ENCODE data around the gene PNPLA7.

PNPLA7 gene

DNA sequence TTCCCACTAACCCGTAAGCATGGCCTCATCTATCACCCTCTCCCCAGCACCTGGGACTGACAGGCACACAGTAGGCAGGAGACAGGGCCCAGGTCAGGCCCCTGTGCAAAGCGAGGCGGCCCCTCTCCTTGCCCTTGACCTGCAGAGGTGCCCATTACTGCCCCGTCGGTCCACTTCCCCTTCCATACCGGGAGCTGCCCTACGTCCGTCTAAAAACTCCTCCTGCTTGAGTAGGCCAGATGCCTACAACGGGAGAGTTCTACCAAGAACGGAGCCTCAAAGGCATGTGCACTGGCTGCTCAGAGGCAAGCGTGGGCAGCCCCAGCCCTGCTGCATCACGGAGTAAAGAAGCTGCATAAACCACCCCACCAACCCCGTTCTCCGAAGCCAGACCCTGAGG is 33.1 kb upstream of the PNPLA7 start:
- ChIA-PET CTCF (no interaction called here), POLR2A (no interaction called here)
- no peak for DNase-seq (ENCODE audit: extremely low spot score)
- TF ChIP-seq ARNT (IDR thresholded peaks at IDR 0.05) (no peak), HDGF (IDR thresholded peaks at IDR 0.05; ENCODE audit: borderline replicate concordance) (no peak), LEF1 (IDR thresholded peaks at IDR 0.05; ENCODE audit: borderline replicate concordance) (no peak), SUZ12 (IDR thresholded peaks at IDR 0.05) (no peak), NFRKB (IDR thresholded peaks at IDR 0.05) (no peak), L3MBTL2 (conservative IDR thresholded peaks at IDR 0.05) (no peak), CTBP1 (IDR thresholded peaks at IDR 0.05; ENCODE audit: borderline replicate concordance) (no peak), FOXA1 (IDR thresholded peaks at IDR 0.05) (no peak), SP1 (IDR thresholded peaks at IDR 0.05) (no peak), ELF4 (IDR thresholded peaks at IDR 0.05) (no peak), TARDBP (IDR thresholded peaks at IDR 0.05) (no peak), BHLHE40 (IDR thresholded peaks at IDR 0.05; ENCODE audit: borderline replicate concordance) (no peak), FOXK2 (IDR thresholded peaks at IDR 0.05) (no peak), FOXM1 (IDR thresholded peaks at IDR 0.05; ENCODE audit: borderline replicate concordance) (no peak), ZNF384 (IDR thresholded peaks at IDR 0.05) (no peak)
- TF ChIP-seq, protein P1, sequence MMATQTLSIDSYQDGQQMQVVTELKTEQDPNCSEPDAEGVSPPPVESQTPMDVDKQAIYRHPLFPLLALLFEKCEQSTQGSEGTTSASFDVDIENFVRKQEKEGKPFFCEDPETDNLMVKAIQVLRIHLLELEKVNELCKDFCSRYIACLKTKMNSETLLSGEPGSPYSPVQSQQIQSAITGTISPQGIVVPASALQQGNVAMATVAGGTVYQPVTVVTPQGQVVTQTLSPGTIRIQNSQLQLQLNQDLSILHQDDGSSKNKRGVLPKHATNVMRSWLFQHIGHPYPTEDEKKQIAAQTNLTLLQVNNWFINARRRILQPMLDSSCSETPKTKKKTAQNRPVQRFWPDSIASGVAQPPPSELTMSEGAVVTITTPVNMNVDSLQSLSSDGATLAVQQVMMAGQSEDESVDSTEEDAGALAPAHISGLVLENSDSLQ (IDR thresholded peaks at IDR 0.05) = no peak

DNA sequence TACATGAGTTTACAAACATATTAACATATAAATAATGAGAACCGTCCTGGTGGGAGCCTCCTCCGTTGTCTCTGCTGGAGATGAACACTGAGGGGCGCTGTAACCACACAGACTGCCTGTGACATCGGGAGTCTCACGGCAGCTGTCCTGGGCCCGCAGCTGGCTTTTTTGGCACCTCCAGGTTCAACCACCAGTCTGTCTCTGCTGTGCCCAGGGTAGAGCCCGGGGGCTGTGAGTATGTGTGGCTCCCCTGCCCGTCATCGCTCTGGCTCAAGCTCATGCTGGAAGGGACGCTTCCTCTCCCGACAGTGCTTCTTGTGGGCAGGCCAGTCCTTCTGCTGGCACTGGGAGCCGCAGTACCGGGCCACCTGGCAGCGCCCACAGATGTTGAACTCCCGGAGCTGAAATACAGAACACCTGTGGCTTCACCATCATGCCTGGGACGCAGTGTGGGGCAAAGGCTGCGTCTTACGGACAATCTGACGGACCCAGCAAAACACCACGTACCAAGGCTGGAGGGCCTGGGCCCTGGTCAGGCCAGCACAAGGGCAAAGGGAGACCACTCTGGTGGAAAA is 32.2 kb upstream of the PNPLA7 start:
- no peak for TF ChIP-seq NFRKB (IDR thresholded peaks at IDR 0.05)
- no peak for TF ChIP-seq TARDBP (IDR thresholded peaks at IDR 0.05)
- no peak for TF ChIP-seq SUZ12 (IDR thresholded peaks at IDR 0.05)
- no peak for TF ChIP-seq CTBP1 (IDR thresholded peaks at IDR 0.05; ENCODE audit: borderline replicate concordance)
- TF ChIP-seq FOXM1 (IDR thresholded peaks at IDR 0.05; ENCODE audit: borderline replicate concordance) = no peak
- no peak for TF ChIP-seq FOXA1 (IDR thresholded peaks at IDR 0.05)
- TF ChIP-seq SP1 (IDR thresholded peaks at IDR 0.05) = no peak
- TF ChIP-seq, protein P1 (IDR thresholded peaks at IDR 0.05) = no peak
- TF ChIP-seq ELF4 (IDR thresholded peaks at IDR 0.05) = no peak
- no peak for TF ChIP-seq ARNT (IDR thresholded peaks at IDR 0.05)
- TF ChIP-seq HDGF (IDR thresholded peaks at IDR 0.05; ENCODE audit: borderline replicate concordance) = no peak
- no peak for TF ChIP-seq BHLHE40 (IDR thresholded peaks at IDR 0.05; ENCODE audit: borderline replicate concordance)
- no peak for TF ChIP-seq ZNF384 (IDR thresholded peaks at IDR 0.05)
- no peak for TF ChIP-seq L3MBTL2 (conservative IDR thresholded peaks at IDR 0.05)
- CTCF ChIA-PET = interaction anchor here (0.7 kb wide), 1 partner anchor 29 kb away, joined by 3 read pairs; no protein-coding TSS in a partner anchor
- POLR2A ChIA-PET = interaction anchor here (1.2 to 2.4 kb wide), 3 partner anchors 9 to 36 kb away, joined by 5 to 15 read pairs (median 6); partner anchors contain the start of genes EHMT1 and ZMYND19
- DNase-seq (ENCODE audit: extremely low spot score) = peak; percentile 48

DNA sequence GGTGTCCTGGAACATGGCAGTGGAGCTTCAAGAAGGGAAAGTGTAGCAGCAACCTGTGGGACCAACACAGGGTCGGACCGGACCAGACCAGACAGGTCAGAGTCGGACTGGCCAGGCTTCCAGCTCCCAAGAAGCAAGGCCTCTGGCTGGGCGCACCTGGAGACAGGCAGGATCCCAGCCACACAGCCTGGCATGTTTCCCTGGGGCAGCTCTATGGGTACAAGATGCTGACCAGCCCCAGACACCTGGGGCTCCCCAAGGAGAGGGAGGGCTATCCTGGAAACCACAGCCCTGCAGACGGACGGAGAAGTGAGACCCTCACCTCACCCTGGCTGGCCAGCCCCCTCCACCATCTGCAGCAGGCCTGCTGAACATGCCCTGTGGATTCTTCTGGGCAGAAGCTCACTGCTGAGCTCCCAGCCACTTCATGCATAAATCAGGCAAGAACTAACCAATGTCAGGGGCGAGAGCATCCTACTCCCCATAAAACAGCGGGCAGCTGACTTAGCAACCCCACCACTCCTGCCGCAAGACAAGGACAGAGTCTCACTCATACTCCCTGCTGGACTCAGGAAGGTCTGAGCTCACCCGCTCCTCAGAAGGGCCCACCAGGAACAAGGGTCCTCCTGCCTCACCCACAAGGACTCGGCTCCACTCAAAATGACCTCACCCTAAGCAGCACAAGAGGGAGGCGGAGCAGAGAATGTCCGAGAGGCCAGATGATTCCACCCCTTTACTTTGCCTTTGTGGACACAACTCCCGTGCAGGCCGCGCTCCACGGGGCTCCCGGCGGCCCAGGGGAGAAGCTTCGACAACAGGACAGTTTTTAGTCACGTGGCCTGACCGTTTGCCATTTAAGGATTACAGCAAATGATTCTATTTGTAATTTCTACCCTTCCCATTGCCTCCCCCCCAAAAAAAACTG is 31.4 kb upstream of the PNPLA7 start:
- ChIA-PET POLR2A (interaction anchor here (0.9 to 2.4 kb wide), 4 partner anchors 9 to 37 kb away, joined by 3 to 15 read pairs (median 6); partner anchors contain the start of genes ARRDC1, EHMT1 and ZMYND19), CTCF (interaction anchor here (0.7 kb wide), 1 partner anchor 30 kb away, joined by 3 read pairs; no protein-coding TSS in a partner anchor)
- no peak for DNase-seq (ENCODE audit: extremely low spot score)
- TF ChIP-seq HDGF (IDR thresholded peaks at IDR 0.05; ENCODE audit: borderline replicate concordance) (no peak), LEF1 (IDR thresholded peaks at IDR 0.05; ENCODE audit: borderline replicate concordance) (no peak), ZNF384 (IDR thresholded peaks at IDR 0.05) (no peak), SUZ12 (IDR thresholded peaks at IDR 0.05) (no peak), TARDBP (IDR thresholded peaks at IDR 0.05) (no peak), ARNT (IDR thresholded peaks at IDR 0.05) (no peak), ELF4 (IDR thresholded peaks at IDR 0.05) (no peak), FOXA1 (IDR thresholded peaks at IDR 0.05) (no peak), NFRKB (IDR thresholded peaks at IDR 0.05) (no peak), FOXK2 (IDR thresholded peaks at IDR 0.05) (no peak), BHLHE40 (IDR thresholded peaks at IDR 0.05; ENCODE audit: borderline replicate concordance) (no peak), SP1 (IDR thresholded peaks at IDR 0.05) (no peak), L3MBTL2 (conservative IDR thresholded peaks at IDR 0.05) (no peak), CTBP1 (IDR thresholded peaks at IDR 0.05; ENCODE audit: borderline replicate concordance) (no peak), FOXM1 (IDR thresholded peaks at IDR 0.05; ENCODE audit: borderline replicate concordance) (no peak)
- TF ChIP-seq, protein P1 (IDR thresholded peaks at IDR 0.05) = no peak

DNA sequence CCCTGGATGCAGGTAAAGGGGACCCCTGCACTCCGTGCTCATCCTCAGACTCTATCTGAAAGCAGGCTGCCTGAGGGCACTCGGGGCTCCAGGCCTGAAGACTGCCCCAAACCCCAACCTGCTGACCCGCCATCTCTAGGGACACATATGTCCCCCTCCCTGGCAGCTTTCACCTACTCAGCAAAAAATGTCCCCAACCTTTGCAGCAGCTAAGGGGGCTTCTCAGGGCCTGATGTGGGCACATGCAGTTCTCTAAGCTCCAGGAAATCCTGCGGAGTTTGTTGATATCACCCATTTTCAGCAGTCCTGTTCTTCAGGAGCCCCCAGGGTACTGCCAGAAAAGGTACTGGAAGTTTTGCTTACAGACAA is 30.7 kb upstream of the PNPLA7 start:
- CTCF ChIA-PET = no interaction called here
- TF ChIP-seq BHLHE40 (IDR thresholded peaks at IDR 0.05; ENCODE audit: borderline replicate concordance) (no peak), FOXA1 (IDR thresholded peaks at IDR 0.05) (no peak), L3MBTL2 (conservative IDR thresholded peaks at IDR 0.05) (no peak), NFRKB (IDR thresholded peaks at IDR 0.05) (no peak), SP1 (IDR thresholded peaks at IDR 0.05) (no peak), LEF1 (IDR thresholded peaks at IDR 0.05; ENCODE audit: borderline replicate concordance) (no peak), SUZ12 (IDR thresholded peaks at IDR 0.05) (no peak), HDGF (IDR thresholded peaks at IDR 0.05; ENCODE audit: borderline replicate concordance) (no peak), FOXM1 (IDR thresholded peaks at IDR 0.05; ENCODE audit: borderline replicate concordance) (no peak), TARDBP (IDR thresholded peaks at IDR 0.05) (no peak), FOXK2 (IDR thresholded peaks at IDR 0.05) (no peak)
- TF ChIP-seq, protein P1 (IDR thresholded peaks at IDR 0.05) = no peak
- no peak for DNase-seq (ENCODE audit: extremely low spot score)
- POLR2A ChIA-PET = interaction anchor here (0.9 to 2.4 kb wide), 4 partner anchors 10 to 38 kb away, joined by 3 to 15 read pairs (median 6); partner anchors contain the start of genes ARRDC1, EHMT1 and ZMYND19

Measured in HEK293T (cell line).